ENCODE data around the gene FPR2. TPM values are rescaled to one million over a fixed set of nuclear protein-coding genes. Genes with fewer than 3 reads are reported as not detected.

The FPR2 gene
- total RNA-seq, 2 experiments from 2014 or later = not detected

GRCh38 chr19:51727349-51727880 is 33.6 kb upstream of the FPR2 start:
- no peaks in the 10 kb centered on the region for H3K36me3 ChIP-seq (ENCODE audit: insufficient read depth, low read length)
- ATAC-seq (ENCODE audit: poor library complexity) (no peak), DNase-seq (no peak)
- H3K4me3 Mint-ChIP-seq = no peak overlapping the region
- H3K4me3 ChIP-seq (ENCODE audit: low read length) = no peak overlapping the region
- H3K27me3 ChIP-seq (ENCODE audit: control insufficient read depth in 1 of 2, insufficient read depth in 2 of 2, low read length in 2 of 2) = peaks cover 20% of the 10 kb centered on the region in 2 experiments
- no peak for TF ChIP-seq CTCF (IDR thresholded peaks at IDR 0.05)
- H3K27me3 Mint-ChIP-seq = peaks cover 62% of the 10 kb centered on the region
- intact Hi-C loops (cut with DNase I, micrococcal nuclease) = no loop called here
- H3K9me3 ChIP-seq (ENCODE audit: control insufficient read depth in 1 of 2, insufficient read depth in 1 of 2, low read length in 2 of 2) = peaks cover 0 to 47% of the 10 kb centered on the region in 2 experiments
- no peak overlapping the region for H3K27ac Mint-ChIP-seq
- CTCF ChIA-PET = no interaction called here
- H3K4me1 ChIP-seq (ENCODE audit: insufficient read depth, low read length) = no peaks in the 10 kb centered on the region
- POLR2A ChIA-PET = no interaction called here
- no peaks in the 10 kb centered on the region for H3K36me3 Mint-ChIP-seq (ENCODE audit: low read depth)
- no peaks in the 10 kb centered on the region for H3K4me1 Mint-ChIP-seq (ENCODE audit: low read depth)
- H3K27ac ChIP-seq (ENCODE audit: low read depth in 1 of 2, low read length in 2 of 2) = no peak overlapping the region
- H3K9me3 Mint-ChIP-seq = peaks cover 5% of the 10 kb centered on the region

GRCh38 chr19:51729781-51730180 is 31.2 kb upstream of the FPR2 start:
- Histone ChIP-seq H3K4me1 (ENCODE audit: insufficient read depth, low read length) (no peaks in the 10 kb centered on the region), H3K36me3 (ENCODE audit: insufficient read depth, low read length) (no peaks in the 10 kb centered on the region), H3K27me3 (ENCODE audit: control insufficient read depth in 1 of 2, insufficient read depth in 2 of 2, low read length in 2 of 2) (peaks cover 16 to 21% of the 10 kb centered on the region in 2 experiments), H3K4me3 (ENCODE audit: low read length) (no peak overlapping the region), H3K9me3 (ENCODE audit: control insufficient read depth in 1 of 2, insufficient read depth in 1 of 2, low read length in 2 of 2) (peaks cover 0 to 43% of the 10 kb centered on the region in 2 experiments), H3K27ac (ENCODE audit: low read depth in 1 of 2, low read length in 2 of 2) (no peak overlapping the region)
- Mint-ChIP-seq H3K4me1 (ENCODE audit: low read depth) (no peaks in the 10 kb centered on the region), H3K27ac (no peak overlapping the region), H3K27me3 (peaks cover 53% of the 10 kb centered on the region), H3K36me3 (ENCODE audit: low read depth) (no peaks in the 10 kb centered on the region), H3K9me3 (peaks cover 5% of the 10 kb centered on the region), H3K4me3 (no peak overlapping the region)
- ChIA-PET POLR2A (no interaction called here), CTCF (no interaction called here)
- no peak for TF ChIP-seq CTCF (IDR thresholded peaks at IDR 0.05)
- ATAC-seq (ENCODE audit: poor library complexity) (no peak), DNase-seq (no peak)
- intact Hi-C loops (cut with DNase I, micrococcal nuclease) = no loop called here

- Histone ChIP-seq H3K27me3 (ENCODE audit: control insufficient read depth in 1 of 2, insufficient read depth in 2 of 2, low read length in 2 of 2) (peaks cover 4 to 15% of the 10 kb centered on the region in 2 experiments), H3K36me3 (ENCODE audit: insufficient read depth, low read length) (no peaks in the 10 kb centered on the region), H3K9me3 (ENCODE audit: control insufficient read depth in 1 of 2, insufficient read depth in 1 of 2, low read length in 2 of 2) (peaks cover 0 to 24% of the 10 kb centered on the region in 2 experiments), H3K4me1 (ENCODE audit: insufficient read depth, low read length) (no peaks in the 10 kb centered on the region), H3K27ac (ENCODE audit: low read depth in 1 of 2, low read length in 2 of 2) (no peak overlapping the region), H3K4me3 (ENCODE audit: low read length) (no peak overlapping the region)
- Mint-ChIP-seq H3K9me3 (peaks cover 5% of the 10 kb centered on the region), H3K36me3 (ENCODE audit: low read depth) (no peaks in the 10 kb centered on the region), H3K4me1 (ENCODE audit: low read depth) (no peaks in the 10 kb centered on the region), H3K4me3 (no peak overlapping the region), H3K27me3 (peaks cover 45% of the 10 kb centered on the region), H3K27ac (no peak overlapping the region)
- POLR2A ChIA-PET = no interaction called here
- DNase-seq (no peak), ATAC-seq (ENCODE audit: poor library complexity) (no peak)
- intact Hi-C loops (cut with DNase I, micrococcal nuclease) = no loop called here
- CTCF ChIA-PET = no interaction called here
- TF ChIP-seq CTCF (IDR thresholded peaks at IDR 0.05) = no peak
These were observed 27.0 kb upstream of the FPR2 start for GRCh38 chr19:51733742-51734522.
